COLO668 (cell line): ENCODE data around the gene SLC50A1.

Experiments used
- DNase-seq: peaks from one replicate; lab custom pipeline; 2025; ENCODE audit not compliant: unreplicated experiment; lab: John Stamatoyannopoulos, UW

SLC50A1 gene

GRCh38 chr1:155169541-155169940, 33.9 kb downstream of the SLC50A1 start:
- no peak for DNase-seq

- DNase-seq: no peak
Measured at GRCh38 chr1:155170101-155170785, 34.6 kb downstream of the SLC50A1 start.

GRCh38 chr1:155170806-155171205, 35.2 kb downstream of the SLC50A1 start:
- DNase-seq: no peak

GRCh38 chr1:155171836-155172731, 36.4 kb downstream of the SLC50A1 start:
- no peak for DNase-seq

GRCh38 chr1:155172732-155173477, 37.3 kb downstream of the SLC50A1 start, which contains the start of gene KRTCAP2:
Gene KRTCAP2, minus strand, starts transcription at chr1:155173304. Its CDS starts 80 bp downstream, at chr1:155173224.
- peak; percentile 98 for DNase-seq

- DNase-seq: peak; percentile 88
Measured at GRCh38 chr1:155173478-155174323, 38.0 kb downstream of the SLC50A1 start, which contains the start of gene TRIM46. Gene TRIM46, plus strand, starts transcription at chr1:155173849. Its CDS starts 118 bp downstream, at chr1:155173967.

- DNase-seq: peak; percentile 88
Measured at GRCh38 chr1:155174324-155175280, 39.0 kb downstream of the SLC50A1 start.

GRCh38 chr1:155175281-155175926, 39.8 kb downstream of the SLC50A1 start:
- DNase-seq: peak; percentile 62

- DNase-seq: peak; percentile 88
Measured at GRCh38 chr1:155175927-155176371, 40.3 kb downstream of the SLC50A1 start.

- peak; percentile 96 for DNase-seq
Measured at GRCh38 chr1:155176544-155177071, 41.0 kb downstream of the SLC50A1 start.

- DNase-seq: no peak
Measured at GRCh38 chr1:155177192-155177917, 41.7 kb downstream of the SLC50A1 start.

- no peak for DNase-seq
Measured at GRCh38 chr1:155177918-155178281, 42.2 kb downstream of the SLC50A1 start.

- DNase-seq: no peak
Measured at GRCh38 chr1:155178441-155179111, 42.9 kb downstream of the SLC50A1 start.

GRCh38 chr1:155179112-155180031, 43.7 kb downstream of the SLC50A1 start:
- no peak for DNase-seq

- no peak for DNase-seq
Measured at GRCh38 chr1:155181371-155182051, 45.9 kb downstream of the SLC50A1 start.
